ENCODE results near the gene GMEB2. TPM values are rescaled to one million over a fixed set of nuclear protein-coding genes. Genes with fewer than 3 reads are reported as not detected.

Gene GMEB2
- total RNA-seq, 1 donor from 2014 or later = 6.3 TPM

- DNase-seq (ENCODE audit: low read depth in 2 of 2) = no peak
Measured at GRCh38 chr20:63590218-63591146, 36.4 kb downstream of the GMEB2 start.

GRCh38 chr20:63589261-63590217 lies 37.4 kb downstream of the GMEB2 start:
- DNase-seq (ENCODE audit: low read depth in 2 of 2) = no peak

GRCh38 chr20:63588641-63589041 lies 38.3 kb downstream of the GMEB2 start:
- DNase-seq (ENCODE audit: low read depth in 2 of 2) = no peak

GRCh38 chr20:63587776-63588591 lies 38.9 kb downstream of the GMEB2 start:
- peak; percentile 29 to 32 for DNase-seq (ENCODE audit: low read depth in 2 of 2)

GRCh38 chr20:63587256-63587655 lies 39.6 kb downstream of the GMEB2 start:
- no peak for DNase-seq (ENCODE audit: low read depth in 2 of 2)

- DNase-seq (ENCODE audit: low read depth in 2 of 2) = no peak
Measured at GRCh38 chr20:63586797-63587196, 40.1 kb downstream of the GMEB2 start.

GRCh38 chr20:63585616-63586565 lies 41.0 kb downstream of the GMEB2 start:
- no peak for DNase-seq (ENCODE audit: low read depth in 2 of 2)

GRCh38 chr20:63582382-63583063 lies 44.4 kb downstream of the GMEB2 start:
- DNase-seq (ENCODE audit: low read depth in 2 of 2) = no peak

GRCh38 chr20:63580796-63581461 lies 46.0 kb downstream of the GMEB2 start:
- DNase-seq (ENCODE audit: low read depth in 2 of 2) = peak; percentile 42 to 58

GRCh38 chr20:63579017-63579694 lies 47.7 kb downstream of the GMEB2 start:
- DNase-seq (ENCODE audit: low read depth in 2 of 2) = no peak

- DNase-seq (ENCODE audit: low read depth in 2 of 2) = no peak
Measured at GRCh38 chr20:63578224-63579016, 48.5 kb downstream of the GMEB2 start.

GRCh38 chr20:63577317-63577894 lies 49.5 kb downstream of the GMEB2 start:
- DNase-seq (ENCODE audit: low read depth in 2 of 2) = peak; percentile 30 to 32

- no peak for DNase-seq (ENCODE audit: low read depth in 2 of 2)
Measured at GRCh38 chr20:63576311-63576710, 50.6 kb downstream of the GMEB2 start.

- no peak for DNase-seq (ENCODE audit: low read depth in 2 of 2)
Measured at GRCh38 chr20:63574829-63575743, 51.8 kb downstream of the GMEB2 start.

GRCh38 chr20:63574156-63574828 lies 52.6 kb downstream of the GMEB2 start, which contains the start of gene HELZ2:
TSS of gene HELZ2 (minus strand) at chr20:63574239. CDS start at chr20:63572385, 1,854 bp downstream.
- peak in 1 of 2 donors; percentile 65 for DNase-seq (ENCODE audit: low read depth in 2 of 2)
